Activated CD8-positive, alpha-beta memory T cell treated with anti-CD3 and anti-CD28 coated beads for 48 hours (primary cell): Measurements from ENCODE around the gene CCDC183.
A peak's percentile ranks its signal among the peaks of the same experiment; 100 is the strongest.
"Not testable (repeated sequence)": the region's sequence is repeated elsewhere in the genome, so short reads cannot be mapped to it uniquely, and the experiment has no call there.

Source experiments
- DNase-seq, 3 experiments: peaks; one replicate each; pipeline ENCODE4 v3.0.0-alpha.2; 2020; ENCODE audit warnings: low read depth in 2 of 3, low spot score in 2 of 3

The CCDC183 gene

GRCh38 chr9:136784249-136784996 lies 11.7 kb upstream of the CCDC183 start:
- no peak for DNase-seq

- no peak for DNase-seq
These were observed 11.2 kb upstream of the CCDC183 start for GRCh38 chr9:136784997-136785361.

GRCh38 chr9:136785565-136786355 lies 10.4 kb upstream of the CCDC183 start:
- not testable (repeated sequence) for DNase-seq

- DNase-seq: no peak
These were observed 9.7 kb upstream of the CCDC183 start for GRCh38 chr9:136786451-136786850.

- DNase-seq: not testable (repeated sequence)
These were observed 9.2 kb upstream of the CCDC183 start for GRCh38 chr9:136786983-136787382.

- DNase-seq: peak; percentile 45 to 54 (median 48)
These were observed 8.3 kb upstream of the CCDC183 start for GRCh38 chr9:136787690-136788400.

- not testable (repeated sequence) for DNase-seq
These were observed 7.3 kb upstream of the CCDC183 start for GRCh38 chr9:136788644-136789522.

GRCh38 chr9:136789523-136789937 lies 6.6 kb upstream of the CCDC183 start:
- DNase-seq: no peak

- DNase-seq: peak; percentile 98 to 100 (median 99)
These were observed 5.3 kb upstream of the CCDC183 start, which contains the start of gene TMEM141 for GRCh38 chr9:136790640-136791515. TSS of gene TMEM141 (plus strand) at chr9:136791344. CDS start at chr9:136791371, 27 bp downstream.

- peak in 2 of 3 experiments; percentile 57 to 58 for DNase-seq
These were observed 4.4 kb upstream of the CCDC183 start for GRCh38 chr9:136791516-136792276.

- DNase-seq: no peak
These were observed 3.6 kb upstream of the CCDC183 start for GRCh38 chr9:136792321-136793085.

- DNase-seq: no peak
These were observed 2.8 kb upstream of the CCDC183 start for GRCh38 chr9:136793086-136793946.

- DNase-seq: no peak
These were observed 1.7 kb upstream of the CCDC183 start for GRCh38 chr9:136794281-136794999.

- DNase-seq: no peak
These were observed 1.2 kb upstream of the CCDC183 start for GRCh38 chr9:136795000-136795348.

- DNase-seq: not testable (repeated sequence)
These were observed 723 bp downstream of the CCDC183 start for GRCh38 chr9:136796775-136797347.

GRCh38 chr9:136798708-136799078 lies 2.6 kb downstream of the CCDC183 start:
- no peak for DNase-seq
